NCI-H2029 treated with DMSO at 0.1 percent for 48 hours (cell line): ENCODE results near the gene SRSF6.
"Not testable (repeated sequence)": the region's sequence is repeated elsewhere in the genome, so short reads cannot be mapped to it uniquely, and the experiment has no call there.

ENCODE experiments used
- DNase-seq: peaks from one replicate; lab custom pipeline; 2025; lab: John Stamatoyannopoulos, UW

The SRSF6 gene

DNA sequence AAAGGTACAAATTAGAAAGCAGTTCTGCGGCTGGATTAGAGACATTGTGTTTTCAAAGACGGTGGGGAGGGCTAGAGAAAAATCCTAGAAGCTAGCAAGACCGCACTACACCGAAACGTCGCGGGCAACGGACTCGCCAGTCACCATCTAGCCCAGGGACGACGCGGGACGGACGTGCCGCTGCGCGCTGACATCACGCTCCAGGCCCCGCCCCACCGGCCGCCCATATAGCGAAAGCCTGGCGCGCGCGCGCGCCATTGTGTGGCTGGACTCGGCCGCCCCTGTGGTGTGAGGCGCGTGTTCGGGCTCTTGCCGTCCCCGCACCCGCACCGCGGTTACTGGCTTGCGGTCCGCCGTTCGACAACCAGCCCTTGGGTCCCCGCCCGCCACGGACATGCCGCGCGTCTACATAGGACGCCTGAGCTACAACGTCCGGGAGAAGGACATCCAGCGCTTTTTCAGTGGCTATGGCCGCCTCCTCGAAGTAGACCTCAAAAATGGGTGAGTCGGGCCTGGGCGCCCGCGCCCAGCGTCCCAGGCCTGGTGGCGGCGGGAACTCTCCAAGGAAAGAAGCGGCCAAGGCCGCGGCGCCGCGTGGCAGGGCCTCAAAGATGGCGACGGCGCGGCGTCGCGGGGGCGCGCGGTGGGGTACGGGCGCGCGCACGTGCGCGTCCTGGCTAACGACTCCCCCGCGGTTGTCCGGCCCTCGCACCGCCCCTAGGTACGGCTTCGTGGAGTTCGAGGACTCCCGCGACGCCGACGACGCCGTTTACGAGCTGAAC is at the start of gene SRSF6:
SRSF6 (plus strand) TSS at position 257 of the 782 bp plus-strand sequence; CDS start at position 395, 138 bp downstream.
- peak; percentile 93 for DNase-seq

DNA sequence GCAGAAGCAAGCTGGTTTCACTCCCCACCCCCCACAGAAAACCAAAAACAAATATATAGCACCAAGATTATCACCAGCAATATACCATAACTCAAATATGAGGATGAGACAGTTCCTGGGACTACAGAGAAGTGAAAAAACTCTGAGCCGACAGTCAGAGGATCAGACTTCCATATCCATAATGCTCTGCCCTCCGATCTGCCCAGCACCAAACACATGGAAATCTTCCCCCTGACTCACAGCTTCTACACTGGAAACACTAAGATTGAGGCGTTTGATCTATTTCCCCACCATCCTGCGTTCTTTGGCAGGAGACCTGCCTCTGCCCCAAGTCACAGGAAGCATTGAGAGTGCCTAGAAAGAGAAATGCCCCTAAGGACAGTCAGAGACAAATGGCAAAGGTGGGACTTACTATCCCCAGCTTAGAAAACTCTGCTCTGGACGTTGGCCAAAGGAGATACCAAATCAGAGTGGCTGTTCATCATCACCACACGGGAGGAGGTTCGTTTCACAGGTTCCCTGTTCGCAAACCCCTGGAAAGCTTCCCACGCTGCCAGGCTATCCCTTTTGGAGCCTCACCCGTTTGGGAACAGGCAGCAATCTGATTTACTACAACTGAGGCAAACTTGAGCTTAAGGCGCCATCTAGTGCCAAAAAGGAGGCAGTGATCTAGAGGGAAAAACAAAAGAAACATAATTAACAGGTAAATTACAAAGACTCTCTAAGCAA is 48.7 kb upstream of the SRSF6 start:
- peak; percentile 26 for DNase-seq

DNA sequence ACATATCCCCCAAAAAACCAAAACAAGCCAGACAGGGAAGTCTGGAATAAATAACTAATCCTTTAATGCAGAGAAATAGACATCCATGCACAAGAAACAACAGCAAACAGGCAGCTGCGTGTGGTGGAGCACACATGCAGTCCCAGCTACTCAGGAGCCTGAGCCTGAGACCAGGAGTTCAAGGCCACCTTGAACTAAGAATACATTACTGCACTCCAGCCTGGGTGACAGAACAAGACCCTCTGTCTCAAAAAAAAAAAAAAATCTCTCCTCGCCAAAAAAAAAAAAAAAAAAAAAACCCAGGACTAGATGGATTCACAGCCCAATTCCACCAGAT is 48.2 kb upstream of the SRSF6 start:
- DNase-seq = no peak

DNA sequence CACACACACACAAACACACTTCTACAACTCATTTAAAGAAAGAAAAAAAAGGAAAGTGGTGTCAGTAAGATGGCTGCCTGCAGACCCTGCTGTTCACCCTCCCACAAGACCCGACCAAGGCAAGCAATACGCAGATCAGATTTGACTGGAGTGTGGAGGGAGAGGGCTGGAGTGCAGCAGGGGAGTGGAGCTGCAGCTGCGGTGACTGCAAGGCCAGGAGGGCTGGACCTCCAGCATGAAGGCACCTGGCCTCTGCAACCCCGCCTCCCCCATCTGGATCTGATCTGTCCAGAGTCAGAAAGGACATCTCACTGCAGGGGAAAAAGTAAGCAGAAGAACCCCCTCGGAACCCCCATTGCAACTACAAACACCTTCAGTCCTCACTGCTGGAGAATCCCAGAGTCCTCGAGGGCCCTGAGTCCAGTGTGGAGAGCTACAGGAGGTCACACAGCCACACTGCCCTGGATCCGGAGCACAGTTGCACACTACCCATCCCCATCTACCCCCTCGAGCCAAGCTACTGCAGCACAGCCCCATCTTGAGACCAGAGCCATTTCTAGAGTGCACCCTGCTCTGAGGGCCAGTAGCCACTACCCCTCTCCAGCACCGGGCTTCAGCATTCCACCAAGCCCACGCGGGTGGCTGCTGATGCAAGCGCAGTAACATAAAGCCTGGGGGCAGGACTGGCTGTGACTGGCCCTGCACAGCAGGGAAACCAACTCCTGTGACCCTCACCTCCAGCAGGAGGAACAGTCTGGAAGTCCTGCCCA is 41.9 kb upstream of the SRSF6 start:
- DNase-seq = no peak

DNA sequence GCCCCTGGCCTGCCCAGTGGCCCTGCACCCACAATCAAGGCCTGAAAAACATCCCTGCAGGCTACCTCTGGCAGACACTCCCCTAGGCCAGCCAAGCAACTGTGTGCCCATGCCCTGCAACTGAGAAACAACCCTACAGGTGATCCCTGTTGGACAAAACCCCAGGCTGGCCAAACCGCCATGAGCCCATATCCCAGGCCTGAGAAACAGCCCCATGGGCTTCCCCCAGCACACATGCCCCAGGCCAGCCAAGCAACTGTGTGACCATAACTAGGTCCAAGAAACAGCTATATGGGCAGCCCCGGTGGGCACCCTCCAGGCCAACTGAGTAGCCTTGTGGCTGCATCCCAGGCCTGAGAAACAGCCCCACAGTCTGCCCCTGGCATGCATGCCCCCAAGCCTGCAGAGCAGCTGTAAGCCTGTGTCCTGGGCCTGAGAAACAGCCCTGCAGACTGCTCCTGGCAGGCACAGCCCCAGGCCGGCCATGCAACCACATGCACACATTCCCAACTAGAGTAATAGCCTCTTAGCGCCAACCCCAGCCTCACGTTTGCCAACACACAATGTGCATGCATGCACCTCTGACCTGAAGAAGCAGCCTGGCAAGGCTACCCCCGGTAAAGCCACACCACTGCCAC is 41.0 kb upstream of the SRSF6 start:
- DNase-seq = no peak

DNA sequence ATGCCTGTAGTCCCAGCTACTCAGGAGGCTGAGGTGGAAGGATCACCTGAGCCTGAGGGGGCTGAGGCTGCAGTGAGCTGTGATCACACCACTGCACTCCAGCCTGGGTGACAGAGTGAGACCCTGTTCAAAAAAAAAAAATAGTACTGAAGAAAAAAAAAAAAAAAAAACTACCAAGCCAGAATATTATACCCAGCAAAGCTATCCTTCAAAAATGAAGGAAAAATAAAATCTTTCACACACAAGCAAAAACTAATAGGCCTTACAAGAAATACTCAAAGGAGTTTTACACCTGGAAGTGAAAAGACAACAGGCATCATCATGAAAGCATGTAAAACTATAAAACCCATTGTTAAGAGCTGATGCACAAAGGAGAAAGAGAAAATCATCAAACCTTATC is 37.5 kb upstream of the SRSF6 start:
- no peak for DNase-seq

DNA sequence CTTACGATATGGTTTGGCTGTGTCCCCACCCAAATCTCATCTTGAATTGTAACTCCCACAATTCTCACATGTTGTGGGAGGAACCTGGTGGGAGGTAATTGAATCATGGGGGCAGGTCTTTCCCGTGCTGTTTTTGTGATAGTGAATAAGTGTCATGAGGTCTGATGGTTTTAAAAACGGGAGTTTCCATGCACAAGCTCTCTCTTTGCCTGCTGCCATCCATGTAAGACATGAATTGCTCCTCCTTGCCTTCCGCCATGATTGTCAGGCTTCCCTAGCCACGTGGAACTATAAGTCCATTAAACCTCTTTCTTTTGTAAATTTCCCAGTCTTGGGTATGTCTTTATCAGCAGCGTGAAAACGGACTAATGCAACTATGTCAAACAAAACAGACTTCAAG is 36.8 kb upstream of the SRSF6 start:
- not testable (repeated sequence) for DNase-seq

DNA sequence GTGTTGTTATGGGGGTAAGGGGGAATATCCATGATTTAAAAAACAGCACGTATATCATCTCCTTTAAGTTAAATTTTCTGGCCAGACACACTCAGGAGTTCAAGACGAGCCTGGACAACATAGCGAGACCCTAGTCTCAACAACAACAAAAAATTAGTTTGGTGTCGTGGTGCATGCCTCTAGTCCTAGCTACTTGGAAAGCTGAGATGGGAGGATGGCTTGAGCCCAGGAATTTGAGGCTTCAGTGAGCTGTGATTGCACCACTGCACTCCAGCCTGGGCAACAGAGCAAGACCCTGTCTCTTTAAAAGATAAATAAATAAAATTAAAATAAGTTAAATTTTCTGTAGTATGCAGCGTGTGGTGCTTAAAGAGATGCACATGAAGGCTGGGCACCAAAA is 31.5 kb upstream of the SRSF6 start:
- DNase-seq = no peak

DNA sequence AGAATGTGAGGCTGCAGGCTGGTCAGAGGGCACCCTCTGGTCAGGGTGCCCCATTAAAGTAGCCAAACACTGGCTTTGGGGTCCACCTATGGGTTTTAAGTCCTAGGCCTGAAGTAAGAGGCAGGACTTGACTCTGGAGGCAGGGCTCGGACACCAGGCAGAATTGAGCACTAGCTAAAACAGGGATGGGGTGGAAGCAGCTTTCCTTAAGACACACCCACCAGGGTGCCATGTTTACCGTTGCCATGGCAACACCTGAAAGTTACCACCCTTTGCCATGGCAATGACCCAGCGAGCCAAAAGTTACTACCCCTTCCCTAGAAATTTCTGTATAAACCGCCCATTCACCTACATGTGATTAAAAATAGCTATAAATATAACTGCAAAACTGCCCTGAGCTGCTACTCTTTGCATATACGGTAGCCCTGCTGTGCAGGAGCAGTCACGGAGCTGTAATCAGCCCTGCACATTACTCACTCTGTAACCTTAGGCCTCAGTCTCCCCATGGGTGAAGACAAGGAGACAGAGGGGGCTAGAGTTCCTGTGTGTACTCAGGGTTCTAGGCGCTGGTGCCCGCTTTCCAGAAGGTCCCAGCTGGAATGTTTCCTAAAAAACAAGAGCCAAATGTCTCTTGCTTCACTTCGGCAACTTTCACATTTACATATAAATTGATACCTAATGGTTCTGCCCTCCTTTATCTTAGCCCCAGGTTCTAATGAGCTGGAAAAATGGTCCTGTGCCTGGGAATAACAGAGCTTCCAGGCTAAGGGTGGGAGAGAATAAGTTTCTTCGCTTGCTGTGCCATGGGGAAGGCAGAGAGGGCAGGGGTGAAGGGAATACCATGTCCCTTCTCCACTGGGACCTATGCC is 27.2 kb upstream of the SRSF6 start:
- DNase-seq = no peak

DNA sequence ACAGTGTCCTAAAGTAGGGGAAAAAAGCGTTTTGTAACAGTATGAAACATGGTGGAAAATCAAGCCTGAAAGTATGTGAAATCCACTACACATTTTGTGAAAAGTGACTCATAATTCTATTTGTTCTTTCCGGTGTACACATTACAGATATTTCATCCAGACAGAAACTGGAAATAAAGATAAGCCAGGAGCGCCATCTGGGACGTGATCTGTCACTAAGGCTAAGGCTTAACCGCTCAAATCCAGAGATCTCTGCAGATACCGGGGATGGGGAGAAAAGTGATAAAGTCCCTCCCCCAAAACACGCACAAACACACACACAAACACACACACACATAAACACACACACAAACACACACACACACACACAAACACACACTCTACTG is 26.6 kb upstream of the SRSF6 start:
- DNase-seq = no peak

DNA sequence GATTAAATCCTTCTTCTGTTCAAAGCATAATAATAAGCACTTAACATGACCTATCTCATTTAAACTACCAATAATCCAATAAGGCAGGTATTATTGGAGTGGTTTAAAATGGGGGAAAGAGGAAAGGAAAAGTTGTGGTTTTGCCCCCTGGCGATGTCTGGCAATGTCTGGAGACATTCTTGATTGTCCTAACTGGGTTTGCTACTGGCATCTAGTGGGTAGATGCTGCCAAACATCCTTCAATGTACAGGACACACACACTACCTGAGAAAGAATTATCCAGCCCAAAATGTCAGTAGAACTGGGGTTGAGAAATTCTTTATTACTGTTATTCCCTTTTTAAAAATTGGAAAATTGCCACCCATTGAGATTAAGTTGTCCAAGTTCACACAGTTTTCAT is 25.2 kb upstream of the SRSF6 start:
- DNase-seq = no peak

DNA sequence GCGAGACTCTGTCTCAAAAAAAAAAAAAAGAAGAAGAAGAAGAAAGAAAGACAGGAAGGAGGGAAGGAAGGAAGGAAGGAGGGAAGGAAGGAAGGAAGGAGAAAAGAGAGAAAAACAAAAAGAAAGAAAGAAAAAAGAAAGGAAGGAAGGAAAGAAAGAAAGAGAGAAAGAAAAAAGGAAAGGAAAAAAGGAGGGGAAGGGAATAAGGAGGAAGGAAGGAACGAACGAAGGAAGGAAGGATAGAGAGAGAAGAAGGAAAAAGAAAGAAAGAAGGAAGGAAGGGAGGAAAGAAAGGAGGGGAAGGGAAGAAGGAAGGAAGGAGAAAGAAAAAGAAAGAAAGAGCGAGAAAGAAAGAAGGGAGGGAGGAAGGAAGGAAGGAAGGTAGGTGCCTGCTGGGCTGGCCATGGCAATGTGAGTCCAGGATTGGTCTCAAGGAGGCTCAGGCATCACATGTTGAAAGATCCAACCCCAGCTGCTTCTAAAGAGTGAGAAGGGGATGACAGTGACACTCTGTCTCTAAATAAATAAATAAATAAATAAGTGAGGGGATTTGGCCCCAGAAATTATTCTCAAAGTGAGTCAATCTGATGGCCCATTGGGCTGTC is 24.3 kb upstream of the SRSF6 start:
- no peak for DNase-seq

DNA sequence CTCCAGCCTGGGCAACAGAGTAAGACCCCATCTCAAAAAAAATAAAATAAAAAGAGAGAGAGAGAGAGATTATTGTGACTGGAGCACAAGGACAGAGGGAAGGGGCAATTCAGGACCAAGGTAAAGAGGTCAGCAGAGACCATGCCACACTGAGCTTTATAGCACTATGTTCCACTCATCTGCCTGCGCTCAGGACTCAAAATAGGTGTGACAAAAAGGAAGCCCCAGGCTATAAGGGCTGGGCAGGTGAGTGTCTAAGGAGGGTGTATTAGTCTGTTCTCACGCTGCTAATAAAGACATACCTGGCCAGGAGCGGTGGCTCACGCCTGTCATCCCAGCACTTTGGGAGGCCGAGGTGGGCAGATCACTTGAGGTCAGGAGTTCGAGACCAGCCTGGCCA is 23.1 kb upstream of the SRSF6 start:
- no peak for DNase-seq

DNA sequence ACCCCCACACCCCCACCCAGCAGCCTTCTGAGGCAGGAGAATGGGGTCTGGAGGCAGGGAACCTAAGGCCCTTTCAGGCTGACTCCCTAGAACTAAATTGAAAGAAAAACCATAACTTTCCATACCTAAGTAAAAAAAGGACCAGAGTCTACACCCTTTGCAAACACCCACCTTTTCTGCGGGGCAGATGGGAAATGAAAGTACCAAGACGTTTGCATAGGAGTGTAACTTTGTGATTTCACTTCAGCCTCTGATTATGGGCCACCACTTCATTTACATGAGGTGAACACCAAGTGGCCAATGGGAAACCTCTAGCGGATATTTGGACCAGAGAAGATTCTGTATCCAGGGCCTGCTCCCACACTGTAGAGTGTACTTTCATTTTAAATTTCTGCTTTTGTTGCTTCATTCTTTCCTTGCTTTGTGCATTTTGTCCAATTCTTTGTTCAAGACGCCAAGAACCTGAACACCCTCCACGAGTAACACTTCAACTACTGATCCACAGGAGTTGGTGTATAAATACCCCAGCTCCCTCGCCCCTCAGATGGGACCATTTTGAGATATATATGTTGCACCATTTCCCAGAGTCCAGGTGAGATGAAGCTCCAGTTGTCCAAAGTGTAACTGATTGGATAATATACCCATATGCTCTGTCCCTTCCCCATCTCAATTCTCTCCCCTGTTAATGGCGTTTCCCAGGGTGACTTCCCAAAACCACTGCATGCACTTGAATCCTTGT is 18.9 kb upstream of the SRSF6 start:
- DNase-seq = no peak

DNA sequence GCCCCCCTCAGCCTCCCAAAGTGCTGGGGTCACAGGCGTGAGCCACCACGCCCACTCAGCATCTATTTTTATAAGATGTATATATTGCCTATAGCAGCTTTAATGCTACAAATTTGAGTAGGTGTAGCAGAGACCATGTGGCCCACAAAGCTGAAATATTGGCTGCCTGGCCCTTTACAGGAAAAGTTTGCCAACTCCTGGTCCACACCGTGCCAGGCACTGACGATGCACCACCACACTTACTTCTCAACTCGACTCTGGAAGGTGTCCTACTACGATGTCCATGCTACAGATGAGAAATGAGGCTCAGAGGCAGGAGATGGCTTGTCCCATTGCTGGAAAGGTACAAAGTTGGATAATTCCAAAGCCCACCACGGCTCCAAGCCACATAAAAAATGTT is 17.2 kb upstream of the SRSF6 start:
- no peak for DNase-seq

DNA sequence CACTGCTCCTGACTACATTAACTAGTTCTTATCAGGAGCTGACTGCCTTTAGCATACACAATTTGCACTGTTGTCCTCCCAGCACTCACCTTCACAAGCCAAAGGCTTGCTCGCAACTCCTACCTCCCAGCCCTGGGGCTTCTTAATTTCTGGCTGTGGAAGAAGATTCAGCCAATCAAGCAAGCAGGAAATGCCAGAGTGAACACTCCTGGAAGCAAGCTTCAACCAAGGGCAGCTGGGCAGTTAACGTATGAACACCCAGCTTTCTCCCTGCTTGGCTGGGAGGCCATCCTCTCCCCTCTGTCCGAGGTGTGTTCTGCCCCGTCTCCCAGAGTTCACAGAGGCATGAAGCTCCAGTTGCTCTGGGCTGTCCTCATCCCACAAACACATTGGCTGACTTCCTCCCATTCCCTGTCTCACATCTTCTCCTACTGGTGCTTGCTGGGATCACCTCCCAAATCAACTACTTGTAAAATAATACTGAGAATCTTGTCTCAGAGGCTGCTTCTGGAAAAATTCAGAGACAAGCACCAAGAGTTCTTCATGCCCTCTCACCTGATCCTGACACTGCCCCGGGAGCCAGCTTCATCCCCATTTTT is 15.3 kb upstream of the SRSF6 start:
- no peak for DNase-seq

DNA sequence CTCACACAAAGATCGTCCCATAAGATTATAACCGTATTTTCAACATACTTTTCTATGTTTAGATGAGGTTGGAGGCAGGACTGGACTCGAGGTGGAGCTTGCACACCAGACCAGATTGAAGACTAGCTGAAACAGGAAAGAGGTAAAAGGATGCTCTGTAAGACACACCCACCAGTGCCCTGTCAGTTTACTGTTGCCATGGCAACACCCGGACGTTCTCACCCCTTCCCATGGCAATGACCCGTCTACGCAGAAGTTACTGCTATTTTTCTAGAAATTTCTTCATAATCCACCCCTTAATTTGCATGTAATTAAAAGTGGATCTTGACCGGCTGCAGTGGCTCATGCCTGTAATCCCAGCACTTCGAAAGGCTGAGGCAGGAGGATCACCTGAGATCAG is 13.6 kb upstream of the SRSF6 start:
- DNase-seq = peak; percentile 22

DNA sequence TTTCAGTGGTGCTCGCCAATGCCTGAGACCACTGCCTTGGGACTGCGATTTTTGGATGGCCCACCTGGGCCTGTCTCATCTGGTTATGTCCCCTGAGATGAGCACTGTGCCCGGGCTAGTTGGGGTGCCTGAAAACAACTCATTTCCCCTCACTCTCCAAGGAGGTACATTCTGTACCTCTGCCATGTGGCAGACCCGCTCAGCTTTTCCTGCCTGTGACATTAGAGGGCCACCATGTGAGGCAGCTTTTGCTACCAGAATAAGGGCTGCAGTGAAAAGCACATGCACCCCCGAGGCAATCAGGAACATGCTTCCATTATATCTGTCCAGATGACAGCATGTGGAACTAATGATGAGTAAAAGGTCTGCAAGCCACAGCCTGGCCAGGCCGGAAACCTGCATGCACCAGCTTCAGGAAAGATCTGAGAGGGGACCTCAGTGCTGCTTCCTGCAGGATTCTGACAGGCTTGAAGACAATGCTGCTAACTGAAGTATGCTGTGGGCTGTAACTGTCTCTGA is 11.3 kb upstream of the SRSF6 start:
- DNase-seq = no peak

DNA sequence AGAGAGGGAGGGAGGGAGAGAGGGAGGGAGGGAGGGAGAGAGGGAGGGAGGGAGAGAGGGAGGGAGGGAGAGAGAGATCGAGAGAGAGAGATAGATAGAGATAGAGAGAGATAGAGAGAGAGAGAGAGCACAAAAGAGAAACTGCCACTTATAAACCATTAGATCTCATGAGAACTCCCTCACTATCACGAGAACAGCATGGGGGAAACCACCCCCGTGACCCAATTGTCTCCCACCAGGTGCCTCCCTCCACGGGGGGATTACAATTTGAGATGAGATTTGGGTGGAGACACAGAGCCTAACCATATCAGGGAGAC is 9.3 kb upstream of the SRSF6 start:
- DNase-seq = not testable (repeated sequence)
